GM19372 (cell line): ENCODE measurements around the gene MATR3.

Source experiments
- ATAC-seq: cut with Tn5 transposase; IDR thresholded peaks from one replicate; pipeline ENCODE4 v1.9.1; 2021; ENCODE audit warnings: mild to moderate bottlenecking, low read depth, moderate library complexity; ENCODE audit not compliant: unreplicated experiment

Gene MATR3

DNA sequence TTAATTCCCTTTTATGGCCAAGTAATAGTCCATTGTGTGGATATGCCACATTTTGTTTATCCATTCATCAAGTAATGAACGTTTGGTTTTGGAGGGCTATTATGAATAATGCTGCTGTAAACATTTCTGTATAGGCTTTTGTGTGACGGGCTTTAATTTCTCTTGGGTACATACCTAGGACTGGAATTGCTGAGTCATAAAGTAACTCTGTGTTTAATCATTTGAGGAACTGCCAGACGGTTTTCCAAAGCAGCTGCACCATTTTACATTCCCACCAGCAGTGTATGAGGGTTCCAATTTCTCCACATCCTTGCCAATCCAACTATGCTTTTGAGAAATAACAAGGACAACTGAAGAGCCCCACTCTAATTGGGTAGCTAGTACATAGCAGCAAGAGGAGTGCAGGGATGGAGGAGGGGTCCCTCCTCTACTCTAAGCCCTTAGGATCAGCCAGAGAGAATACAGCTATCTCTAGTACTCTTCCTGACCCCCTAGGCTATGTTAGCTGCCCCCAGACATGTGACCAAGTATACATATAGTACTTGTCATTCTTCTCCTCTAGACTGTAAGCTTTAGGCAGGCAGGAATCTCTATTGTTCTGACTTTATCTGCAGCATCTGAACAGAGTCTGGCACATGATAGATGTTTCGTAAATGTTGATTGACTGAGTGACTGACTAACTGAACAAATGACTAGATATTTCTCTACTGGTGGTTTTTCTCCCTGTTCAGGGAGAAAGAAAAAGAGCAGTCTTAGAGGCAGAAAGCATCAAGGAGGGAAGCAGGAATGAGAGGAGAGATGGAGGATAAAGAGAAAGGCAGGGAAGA is 22.1 kb upstream of the MATR3 start:
- ATAC-seq, result no peak

DNA sequence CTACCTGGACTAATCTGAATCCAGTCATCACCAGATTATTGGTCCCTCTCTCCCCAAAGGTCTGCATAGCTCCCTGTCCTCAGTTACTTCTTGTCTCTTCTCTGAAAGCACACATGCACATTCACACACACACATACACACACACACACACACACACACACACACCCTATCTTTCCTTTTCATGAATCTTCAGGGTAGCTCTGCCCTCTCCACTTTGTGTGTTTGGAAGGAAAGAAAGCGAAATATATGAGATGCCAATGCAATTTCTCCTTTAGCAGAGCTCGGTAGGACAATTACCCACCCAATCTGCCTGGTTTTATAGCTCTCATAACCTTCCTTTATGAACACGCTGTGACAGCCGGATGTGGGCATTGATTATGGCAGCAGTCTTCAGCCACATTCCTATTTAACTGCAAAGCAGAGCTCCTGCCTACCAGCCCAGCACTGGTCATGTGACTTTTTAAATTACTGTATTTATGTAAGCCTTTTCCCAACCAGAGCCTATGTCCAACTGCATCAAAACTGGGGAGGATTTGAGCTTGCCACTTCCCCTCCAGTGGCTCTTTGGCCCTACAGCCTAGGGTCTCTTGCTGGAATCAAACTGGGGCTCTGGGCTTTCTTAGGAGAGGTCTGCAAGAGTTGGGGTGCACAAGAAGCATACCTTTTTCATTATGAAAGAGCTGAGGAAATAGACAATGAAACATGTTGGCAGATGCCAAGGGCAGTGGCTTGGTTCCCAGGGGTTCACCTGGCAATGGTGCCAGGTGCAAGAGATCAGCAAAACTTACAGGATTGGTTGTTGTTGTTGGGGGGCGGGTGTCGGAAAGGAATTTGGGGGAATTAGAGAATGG is 20.8 kb upstream of the MATR3 start:
- ATAC-seq, result no peak

GRCh38 chr5:139273322-139273571 is 20.3 kb upstream of the MATR3 start:
- no peak for ATAC-seq

DNA sequence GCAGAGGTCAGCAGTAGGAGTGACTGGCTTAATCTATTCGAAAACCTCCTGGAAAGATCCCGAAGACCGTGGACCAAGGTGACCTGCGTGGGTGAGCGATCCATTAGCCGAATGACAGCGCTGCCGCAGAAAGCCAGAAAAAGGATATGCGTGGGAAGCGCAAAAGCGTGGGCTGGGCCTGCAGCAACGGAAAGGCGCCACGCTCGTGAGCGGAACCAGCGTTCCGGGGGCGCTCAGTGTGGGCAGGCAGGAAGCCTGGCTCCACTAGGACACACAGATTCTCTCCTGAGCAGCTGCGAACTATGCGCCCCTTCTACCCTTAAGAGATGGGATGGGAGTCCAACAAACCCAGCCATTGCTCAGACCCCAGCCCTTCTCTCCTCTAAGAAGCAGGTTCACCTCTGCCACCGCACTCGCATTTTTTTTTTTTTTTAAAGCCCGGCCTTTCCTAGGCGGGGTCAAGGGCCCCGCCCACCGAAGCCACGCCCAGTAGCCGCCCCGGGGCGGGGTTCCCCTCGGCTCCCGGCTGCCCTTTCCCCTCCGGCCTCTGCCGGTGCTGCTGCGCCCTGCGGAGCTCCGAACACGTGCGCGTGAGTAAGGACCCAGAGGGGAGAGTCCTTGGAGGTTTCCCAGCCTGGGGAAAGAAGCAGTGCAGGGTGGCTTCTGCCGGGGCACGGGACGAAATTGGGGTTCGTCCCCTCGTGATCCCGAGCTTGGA is 19.8 kb upstream of the MATR3 start:
- peak; percentile 75 for ATAC-seq

GRCh38 chr5:139275536-139275935 is 18.0 kb upstream of the MATR3 start:
- no peak for ATAC-seq

GRCh38 chr5:139275956-139276355 is 17.6 kb upstream of the MATR3 start:
- ATAC-seq, result no peak

DNA sequence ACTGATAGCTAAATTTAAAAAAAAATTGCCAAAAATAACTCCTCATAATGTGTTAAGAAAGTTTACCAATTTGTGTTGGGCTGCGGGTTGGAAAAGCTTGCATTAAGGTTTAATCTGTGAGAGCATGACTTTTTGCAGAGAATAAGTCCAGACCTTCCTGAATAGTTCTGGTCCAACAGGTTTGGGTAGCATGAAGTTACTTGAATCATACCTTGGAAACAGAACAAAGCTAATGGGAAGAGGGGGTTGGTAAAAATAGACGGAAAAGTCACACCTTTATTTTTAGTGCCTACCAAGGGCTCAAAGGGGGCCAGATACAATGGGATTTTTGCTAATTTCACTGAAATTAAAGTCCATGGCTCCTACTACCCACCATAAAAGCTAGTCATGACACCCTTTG is 17.1 kb upstream of the MATR3 start:
- ATAC-seq, result no peak

DNA sequence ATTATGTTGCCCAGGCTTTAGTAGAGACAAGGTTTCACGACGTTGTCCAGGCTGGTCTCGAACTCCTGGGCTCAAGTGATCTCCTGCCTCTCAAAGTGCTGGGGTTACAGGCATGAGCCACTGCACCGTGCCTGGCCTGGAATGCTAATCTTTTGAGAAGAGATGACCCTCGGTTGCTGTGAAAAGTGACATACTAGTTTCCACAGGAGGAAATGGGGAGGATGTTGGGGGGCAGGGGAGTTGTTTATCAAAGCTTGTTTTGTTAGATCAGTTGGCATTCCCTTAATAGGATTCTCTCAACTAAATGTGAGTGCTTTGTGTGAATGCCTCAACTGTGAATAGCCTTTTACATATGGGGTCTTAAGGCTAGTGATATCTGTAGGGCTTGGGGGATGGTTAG is 16.4 kb upstream of the MATR3 start:
- no peak for ATAC-seq

DNA sequence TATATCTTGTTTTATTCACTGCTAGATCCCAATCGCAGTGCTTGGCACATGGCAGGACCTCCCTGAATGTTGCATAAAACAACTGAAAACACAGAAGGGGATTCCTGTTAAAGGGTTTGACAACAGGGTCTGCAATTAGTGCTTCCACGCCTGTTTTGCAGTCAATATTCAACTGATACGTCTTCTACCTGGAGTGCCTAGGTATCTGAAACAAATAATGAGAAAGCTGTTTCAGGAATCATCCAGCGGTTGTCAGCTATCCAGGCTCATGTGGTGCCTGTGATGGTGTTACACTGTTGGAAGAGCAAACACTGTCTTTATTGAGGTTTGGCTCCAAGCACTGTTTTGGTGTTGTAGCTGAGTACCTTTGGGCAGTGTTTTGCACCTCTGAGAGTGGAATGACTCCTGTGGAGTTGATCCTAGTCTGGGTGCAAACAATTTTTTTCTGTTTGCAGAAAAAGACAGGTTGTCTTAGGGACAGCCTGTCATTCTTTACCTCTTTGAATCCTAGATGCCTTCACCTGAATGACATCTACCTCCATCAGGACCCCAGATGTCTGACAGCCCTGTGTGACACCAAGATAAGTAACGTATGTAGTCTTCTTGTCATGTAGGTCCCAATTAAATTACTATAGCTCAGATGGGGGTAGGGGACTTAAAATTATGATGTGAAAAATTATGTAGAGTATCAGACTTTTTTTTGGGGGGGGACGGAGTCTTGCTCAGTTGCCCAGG is 14.8 kb upstream of the MATR3 start:
- no peak for ATAC-seq

- no peak for ATAC-seq
These were observed 11.4 kb upstream of the MATR3 start for GRCh38 chr5:139282197-139282557.

DNA sequence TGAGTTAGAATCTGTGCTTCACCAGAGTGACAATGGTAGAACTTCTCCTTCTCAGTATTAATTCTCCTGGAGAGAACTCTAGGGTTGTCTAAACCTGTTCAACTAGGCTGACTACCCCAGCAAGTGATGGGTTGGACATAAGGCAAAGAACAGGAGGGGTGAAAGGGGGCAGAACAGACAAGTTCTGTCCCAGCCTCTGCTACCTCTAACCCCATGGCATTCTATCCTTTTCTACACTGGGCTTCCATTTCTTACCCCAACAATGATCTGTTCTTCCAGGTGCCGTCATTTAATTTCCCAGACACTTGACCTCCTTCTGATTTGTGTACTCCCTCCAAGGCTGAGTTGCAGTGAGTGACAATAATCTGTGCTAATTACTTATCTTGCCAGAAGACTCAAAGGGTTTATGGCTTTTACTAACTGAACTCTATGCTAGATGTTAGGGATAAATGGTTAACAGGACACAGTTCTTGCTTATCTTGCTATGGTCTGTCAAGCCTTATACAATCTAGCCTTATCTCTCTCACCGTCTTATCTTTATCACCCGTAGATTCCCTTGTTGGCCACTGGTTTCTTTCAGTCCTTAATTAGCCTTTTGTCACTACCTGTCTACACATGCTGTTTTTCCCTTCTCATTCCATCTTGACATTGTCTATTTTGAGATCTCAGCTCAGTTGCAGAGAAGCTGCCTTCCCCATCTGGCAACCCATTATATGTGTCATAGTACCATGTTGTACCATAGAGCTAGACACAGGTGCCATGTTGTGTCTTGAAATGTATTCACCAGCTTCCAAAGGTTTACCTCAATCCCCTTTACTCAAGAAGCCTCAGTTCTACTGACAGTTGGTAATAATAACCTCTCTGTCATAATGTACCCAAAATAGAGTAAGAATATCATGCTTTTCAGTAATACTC is 10.0 kb upstream of the MATR3 start:
- no peak for ATAC-seq

DNA sequence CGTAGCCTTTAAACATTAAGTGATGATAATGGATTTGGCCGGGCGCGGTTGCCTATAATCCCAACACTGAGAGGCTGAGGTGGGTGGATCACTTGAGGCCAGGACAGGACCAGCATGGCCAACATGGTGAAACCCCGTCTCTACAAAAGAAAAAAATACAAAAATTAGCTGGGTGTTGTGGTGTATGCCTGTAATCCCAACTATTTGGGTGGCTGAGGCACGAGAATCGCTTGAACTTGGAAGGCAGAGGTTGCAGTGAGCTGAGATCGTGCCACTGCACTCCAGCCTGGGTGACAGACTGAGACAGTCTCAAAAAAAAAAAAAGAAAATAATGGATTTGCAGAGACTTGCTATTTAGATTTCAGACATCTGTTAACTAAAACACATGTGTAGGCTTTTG is 9.2 kb upstream of the MATR3 start:
- ATAC-seq, result no peak

GRCh38 chr5:139285651-139286392 is 7.7 kb upstream of the MATR3 start:
- ATAC-seq, result no peak

GRCh38 chr5:139287890-139288635 is 5.5 kb upstream of the MATR3 start:
- ATAC-seq, result no peak

- ATAC-seq, result no peak
These were observed 2.5 kb upstream of the MATR3 start for GRCh38 chr5:139291051-139291450.

GRCh38 chr5:139293202-139293506 is 386 bp upstream of the MATR3 start:
- no peak for ATAC-seq

DNA sequence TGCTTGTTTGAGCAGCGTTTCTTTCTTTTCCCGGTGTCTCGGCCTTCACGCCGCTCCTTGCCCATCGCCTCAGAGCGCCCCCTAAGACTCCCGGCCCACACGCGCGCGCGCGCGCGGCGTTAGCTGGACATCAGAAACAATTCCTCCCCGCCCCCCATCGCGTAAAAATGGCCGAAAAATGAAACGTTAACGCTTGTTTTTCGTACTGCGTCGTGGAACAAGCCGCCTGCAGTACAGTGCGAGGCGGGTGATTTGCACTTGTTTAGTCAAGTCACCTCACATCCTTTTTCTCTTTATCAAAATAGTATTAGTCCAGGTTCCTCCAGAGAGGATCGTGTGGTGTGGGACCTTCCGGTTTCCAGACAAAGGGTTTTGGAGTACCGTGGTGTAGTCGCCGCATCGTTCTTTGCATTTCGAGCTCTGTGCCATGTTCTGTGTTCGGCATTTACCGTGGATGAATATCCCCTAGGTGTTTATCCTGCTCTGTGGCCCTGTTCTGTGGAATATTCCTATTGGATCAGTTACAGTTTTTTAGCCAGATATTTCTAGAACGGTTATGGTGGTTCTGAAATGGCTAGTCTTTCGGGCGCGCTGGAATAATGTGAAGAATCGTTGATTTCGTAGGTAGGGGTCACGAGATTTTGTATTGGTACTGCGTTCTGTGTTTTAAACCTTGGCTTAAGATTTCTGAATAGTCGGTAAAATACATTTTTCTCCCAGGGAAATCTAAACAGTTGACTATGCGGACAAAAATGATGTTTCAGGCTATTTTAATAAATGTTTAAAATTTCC is 1.0 kb downstream of the MATR3 start:
- ATAC-seq, result peak; percentile 36
